CD14-positive monocyte (primary cell): Measurements from ENCODE around the gene MS4A5. TPM values are rescaled to one million over a fixed set of nuclear protein-coding genes. Genes with fewer than 3 reads are reported as not detected.

Source experiments
- DNase-seq, 3 donors: peaks; one replicate each; pipeline ENCODE4 v3.0.0-alpha.2; 2011 to 2022
- H2AFZ ChIP-seq: 2 replicates; pipeline ENCODE4 v1.6.0; 2012; ENCODE audit warnings: mild to moderate bottlenecking, low read depth, low read length, inconsistent platforms; ENCODE audit not compliant: insufficient read depth, poor library complexity, severe bottlenecking
- H3K27ac ChIP-seq, 2 donors: 1 replicate in 1 of 2; 2 replicates in 1 of 2; pipeline ENCODE4 v1.5.1; 2012 to 2013; ENCODE audit warnings: low read length in 2 of 2, control low read depth in 1 of 2, inconsistent platforms in 1 of 2, low read depth in 1 of 2, mild to moderate bottlenecking in 1 of 2
- H3K27me3 ChIP-seq, 2 donors: one replicate each; pipeline versions ENCODE4 v1.6.0 to v1.6.1; 2011 to 2013; ENCODE audit warnings: low read length in 2 of 2; ENCODE audit not compliant: control insufficient read depth in 2 of 2, insufficient read depth in 2 of 2
- H3K36me3 ChIP-seq, 2 donors: replicated peaks in 1 of 2; 1 replicate in 1 of 2; 2 replicates in 1 of 2; pipeline versions ENCODE4 v1.5.1 to v1.6.1; 2012 to 2013; ENCODE audit warnings: low read length in 2 of 2, control low read depth in 1 of 2, inconsistent platforms in 1 of 2, mild to moderate bottlenecking in 1 of 2; ENCODE audit not compliant: insufficient read depth in 2 of 2, control insufficient read depth in 1 of 2
- H3K4me1 ChIP-seq, 2 donors: 1 replicate in 1 of 2; 2 replicates in 1 of 2; pipeline versions ENCODE4 v1.5.1 to v1.6.1; 2012 to 2013; ENCODE audit warnings: low read length in 2 of 2, control low read depth in 1 of 2, inconsistent platforms in 1 of 2, mild to moderate bottlenecking in 1 of 2, moderate library complexity in 1 of 2; ENCODE audit not compliant: insufficient read depth in 2 of 2, control insufficient read depth in 1 of 2
- H3K4me2 ChIP-seq: replicated peaks from 2 replicates; pipeline ENCODE3; 2012; ENCODE audit warnings: low read length, moderate library complexity, mild to moderate bottlenecking; ENCODE audit not compliant: poor library complexity, severe bottlenecking; ENCODE audit errors: extremely low read depth
- H3K4me3 ChIP-seq, 3 experiments: fragments of 200-600 bp in 1 of 3; sonication (generic) in 1 of 3; replicated peaks in 1 of 3; 1 replicate in 2 of 3; 2 replicates in 1 of 3; pipeline ENCODE4 v1.5.1; 2011 to 2013; ENCODE audit warnings: low read length in 3 of 3, mild to moderate bottlenecking in 3 of 3, control low read depth in 2 of 3, low read depth in 2 of 3, inconsistent platforms in 1 of 3, moderate library complexity in 1 of 3
- H3K79me2 ChIP-seq: 2 replicates; pipeline ENCODE4 v1.6.0; 2012; ENCODE audit warnings: mild to moderate bottlenecking, control low read depth, inconsistent platforms, low read length, moderate library complexity; ENCODE audit not compliant: insufficient read depth
- H3K9ac ChIP-seq: 2 replicates; pipeline ENCODE4 v1.6.0; 2017; ENCODE audit warnings: low read length, mild to moderate bottlenecking; ENCODE audit not compliant: insufficient read depth, poor library complexity, severe bottlenecking
- H3K9me3 ChIP-seq, 2 donors: replicated peaks in 1 of 2; 1 replicate in 1 of 2; 2 replicates in 1 of 2; pipeline versions ENCODE4 v1.5.1 to v1.6.1; 2012 to 2013; ENCODE audit warnings: low read length in 2 of 2, control low read depth in 1 of 2; ENCODE audit not compliant: control insufficient read depth in 1 of 2, insufficient read depth in 1 of 2
- H4K20me1 ChIP-seq: 2 replicates; pipeline ENCODE4 v1.6.0; 2012; ENCODE audit warnings: mild to moderate bottlenecking, low read length, control low read depth, moderate library complexity; ENCODE audit not compliant: insufficient read depth
- H3K27ac Mint-ChIP-seq, 7 donors: one replicate each; pipeline ENCODE4 v1.8.0; 2020; ENCODE audit warnings: mild to moderate bottlenecking in 7 of 7, mixed read lengths in 7 of 7, moderate library complexity in 6 of 7, inconsistent platforms in 2 of 7
- H3K27me3 Mint-ChIP-seq, 3 donors: one replicate each; pipeline ENCODE4 v1.8.0; 2021 to 2022; ENCODE audit warnings: low read depth in 3 of 3, mild to moderate bottlenecking in 3 of 3, mixed read lengths in 3 of 3, moderate library complexity in 3 of 3, inconsistent platforms in 1 of 3
- H3K36me3 Mint-ChIP-seq, 2 donors: one replicate each; pipeline ENCODE4 v1.8.0; 2020; ENCODE audit warnings: mixed read lengths in 2 of 2, inconsistent platforms in 1 of 2, mild to moderate bottlenecking in 1 of 2
- H3K4me1 Mint-ChIP-seq: one replicate; pipeline ENCODE4 v1.8.0; 2020; ENCODE audit warnings: mild to moderate bottlenecking, mixed read lengths
- H3K4me3 Mint-ChIP-seq, 2 donors: one replicate each; pipeline ENCODE4 v1.8.0; 2020; ENCODE audit warnings: mild to moderate bottlenecking in 2 of 2, mixed read lengths in 2 of 2, moderate library complexity in 1 of 2
- H3K9me3 Mint-ChIP-seq, 7 donors: one replicate each; pipeline ENCODE4 v1.8.0; 2020 to 2022; ENCODE audit warnings: mixed read lengths in 7 of 7, mild to moderate bottlenecking in 6 of 7, moderate library complexity in 6 of 7, inconsistent platforms in 2 of 7
- CTCF ChIP-seq: fragments of 200-600 bp; IDR thresholded peaks from one replicate; pipeline ENCODE4 v1.8.0; 2022; ENCODE audit warnings: antibody characterized with exemption, mild to moderate bottlenecking
- WGBS: methylation state at CpG from one replicate; pipeline ENCODE4 v1.1.5; 2013; ENCODE audit warnings: missing lambda C conversion rate; ENCODE audit not compliant: insufficient coverage; 5-methylcytosine and 5-hydroxymethylcytosine counted together
- intact Hi-C, 2 donors: fragments of 100-400 bp; cut with micrococcal nuclease; formaldehyde crosslinking; loops; one replicate each; pipeline versions ENCODE4 v1.15.0 to v1.15.1; 2023
- polyA plus RNA-seq, 3 donors: library from polyadenylated mRNA; depleted of rRNA in 1 of 3; unstranded in 2 of 3; stranded (reverse) in 1 of 3; fragments of 300-500 nt in 2 of 3; fragments of >200 nt in 1 of 3; fragmentation: Illumina TruSeq in 2 of 3; gene quantifications; 1 replicate in 2 of 3; 2 replicates in 1 of 3; pipeline ENCODE4 v1.2.3, GENCODE V29; 2012 to 2021

The MS4A5 gene
- polyA plus RNA-seq, 3 donors = not detected

- WGBS = 82% methylated on average over 3 of the region's 5 CpGs
- Histone ChIP-seq H3K36me3 (no peaks in the 10 kb centered on the region), H3K9me3 (peaks cover 0 to 5% of the 10 kb centered on the region in 2 donors), H3K4me1 (peaks cover 21 to 26% of the 10 kb centered on the region in 2 donors), H3K9ac (no peak overlapping the region), H3K4me2 (no peak overlapping the region), H3K4me3 (no peak overlapping the region), H3K27ac (no peak overlapping the region), H4K20me1 (no peaks in the 10 kb centered on the region), H3K27me3 (no peaks in the 10 kb centered on the region), H3K79me2 (no peaks in the 10 kb centered on the region), H2AFZ (no peak overlapping the region)
- no peaks in the 10 kb centered on the region for H3K36me3 Mint-ChIP-seq
- peak; percentile 80 for TF ChIP-seq CTCF
- H3K4me1 Mint-ChIP-seq = peaks cover 28% of the 10 kb centered on the region
- H3K27ac Mint-ChIP-seq = peak overlapping the region in 1 of 7 donors; percentile 54
- no peaks in the 10 kb centered on the region for H3K27me3 Mint-ChIP-seq
- H3K9me3 Mint-ChIP-seq = peaks cover 2 to 11% (median 8%) of the 10 kb centered on the region in 7 donors
- H3K4me3 Mint-ChIP-seq = no peak overlapping the region
- peak; percentile 32 to 65 (median 55) for DNase-seq
- intact Hi-C loops = loop anchor here (10.0 kb wide), 1 partner anchor 221 kb away; no protein-coding TSS in a partner anchor
These were observed 56.6 kb downstream of the MS4A5 start for GRCh38 chr11:60485987-60486386.

- H3K4me3 ChIP-seq = no peak within 1 kb of the TSS
- no peaks in the 10 kb centered on the region for H3K36me3 ChIP-seq
- no peaks in the 10 kb centered on the region for H4K20me1 ChIP-seq
- H3K4me1 Mint-ChIP-seq = no peaks in the 10 kb centered on the region
- no peak within 1 kb of the TSS for H3K4me3 Mint-ChIP-seq
- H2AFZ ChIP-seq = no peak within 1 kb of the TSS
- H3K9me3 Mint-ChIP-seq = peaks cover 0 to 4% (median 2%) of the 10 kb centered on the region in 7 donors
- 100% methylated on average over 1 of the region's 4 CpGs for WGBS
- H3K9ac ChIP-seq = no peak within 1 kb of the TSS
- H3K36me3 Mint-ChIP-seq = no peaks in the 10 kb centered on the region
- H3K4me2 ChIP-seq = no peak within 1 kb of the TSS
- H3K27ac ChIP-seq = no peak within 1 kb of the TSS
- peaks cover 0 to 3% of the 10 kb centered on the region in 2 donors for H3K9me3 ChIP-seq
- no peaks in the 10 kb centered on the region for H3K4me1 ChIP-seq
- no peak for TF ChIP-seq CTCF
- intact Hi-C loops = no loop called here
- H3K79me2 ChIP-seq = no peaks in the 10 kb centered on the region
- DNase-seq = no peak
- peaks cover 0 to 2% of the 10 kb centered on the region in 2 donors for H3K27me3 ChIP-seq
- H3K27me3 Mint-ChIP-seq = peaks cover 0 to 5% (median 2%) of the 10 kb centered on the region in 3 donors
- no peak within 1 kb of the TSS for H3K27ac Mint-ChIP-seq
These were observed 63.2 kb downstream of the MS4A5 start, which contains the start of gene MS4A12 for GRCh38 chr11:60492488-60493009. Gene MS4A12 (plus strand): TSS chr11:60492778. CDS start chr11:60497319, 4,541 bp downstream.
